ENCODE results near the gene VAMP3. TPM values are rescaled to one million over a fixed set of nuclear protein-coding genes. Genes with fewer than 3 reads are reported as not detected.

VAMP3 gene
- 100 to 1,000 TPM in 1 of 7 donors, 10 to 100 TPM in 6; 50.4 to 104 (median 93.5) TPM for total RNA-seq
- 100 to 1,000 TPM in 1 of 2 donors, 10 to 100 TPM in 1; 60.5 to 220 TPM for polyA plus RNA-seq
- long read RNA-seq, donor 1, transcript VAMP3-201 (5 exons, 2,205 nt), result major isoform, 357 of 392 reads
- long read RNA-seq, donor 1, partial matches to known transcripts, result 31 of 392 reads
- long read RNA-seq, donor 1, other reads (novel, unspliced or antisense), result 4 of 392 reads
- long read RNA-seq, donor 2, transcript VAMP3-201 (5 exons, 2,205 nt), result major isoform, 54 of 81 reads
- long read RNA-seq, donor 2, partial matches to known transcripts, result 26 of 81 reads
- long read RNA-seq, donor 2, other reads (novel, unspliced or antisense), result 0 of 81 reads
- long read RNA-seq, donor 3, transcript VAMP3-202 (5 exons, 954 nt), result minor isoform, 12 of 174 reads
- long read RNA-seq, donor 3, transcript VAMP3-201 (5 exons, 2,205 nt), result major isoform, 146 of 174 reads
- long read RNA-seq, donor 3, partial matches to known transcripts, result 4 of 174 reads
- long read RNA-seq, donor 3, other reads (novel, unspliced or antisense), result 12 of 174 reads

- H3K4me3 ChIP-seq, result peak within 1 kb of the TSS; percentile 98
- H3K27me3 ChIP-seq, result no peaks in the 10 kb centered on the region
- peaks cover 7% of the 10 kb centered on the region for H3K4me1 ChIP-seq (ENCODE audit: insufficient read depth)
- intact Hi-C loops (cut with DNase I), result no loop called here
- H3K9me3 ChIP-seq, result no peaks in the 10 kb centered on the region
- no peaks in the 10 kb centered on the region for H3K36me3 ChIP-seq
- peak within 1 kb of the TSS; percentile 59 to 73 for H3K27ac ChIP-seq
- peak; percentile 81 to 92 (median 89) for DNase-seq
- 0% methylated on average over 40 to 97 of the region's 97 CpGs for WGBS, 3 donors
- TF ChIP-seq POLR2A (IDR thresholded peaks at IDR 0.05) (peak; percentile 67), EP300 (IDR thresholded peaks at IDR 0.05) (no peak)
Observed at GRCh38 chr1:7770997-7771822, at the start of gene VAMP3. Gene VAMP3 (plus strand): TSS chr1:7771296. CDS start chr1:7771384, 88 bp downstream.

GRCh38 chr1:7721940-7722669 lies 49.0 kb upstream of the VAMP3 start:
- Histone ChIP-seq H3K27ac (no peak overlapping the region), H3K36me3 (no peaks in the 10 kb centered on the region), H3K4me3 (no peak overlapping the region), H3K27me3 (no peaks in the 10 kb centered on the region), H3K4me1 (ENCODE audit: insufficient read depth) (peaks cover 5% of the 10 kb centered on the region), H3K9me3 (no peaks in the 10 kb centered on the region)
- intact Hi-C loops (cut with DNase I), result no loop called here
- TF ChIP-seq, protein P1, sequence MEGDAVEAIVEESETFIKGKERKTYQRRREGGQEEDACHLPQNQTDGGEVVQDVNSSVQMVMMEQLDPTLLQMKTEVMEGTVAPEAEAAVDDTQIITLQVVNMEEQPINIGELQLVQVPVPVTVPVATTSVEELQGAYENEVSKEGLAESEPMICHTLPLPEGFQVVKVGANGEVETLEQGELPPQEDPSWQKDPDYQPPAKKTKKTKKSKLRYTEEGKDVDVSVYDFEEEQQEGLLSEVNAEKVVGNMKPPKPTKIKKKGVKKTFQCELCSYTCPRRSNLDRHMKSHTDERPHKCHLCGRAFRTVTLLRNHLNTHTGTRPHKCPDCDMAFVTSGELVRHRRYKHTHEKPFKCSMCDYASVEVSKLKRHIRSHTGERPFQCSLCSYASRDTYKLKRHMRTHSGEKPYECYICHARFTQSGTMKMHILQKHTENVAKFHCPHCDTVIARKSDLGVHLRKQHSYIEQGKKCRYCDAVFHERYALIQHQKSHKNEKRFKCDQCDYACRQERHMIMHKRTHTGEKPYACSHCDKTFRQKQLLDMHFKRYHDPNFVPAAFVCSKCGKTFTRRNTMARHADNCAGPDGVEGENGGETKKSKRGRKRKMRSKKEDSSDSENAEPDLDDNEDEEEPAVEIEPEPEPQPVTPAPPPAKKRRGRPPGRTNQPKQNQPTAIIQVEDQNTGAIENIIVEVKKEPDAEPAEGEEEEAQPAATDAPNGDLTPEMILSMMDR (IDR thresholded peaks at IDR 0.05), result no peak
- TF ChIP-seq POLR2A (IDR thresholded peaks at IDR 0.05) (no peak), EP300 (IDR thresholded peaks at IDR 0.05) (no peak)
- no peak for DNase-seq
- 27 to 46% (median 35%) methylated on average over 5 of the region's 5 CpGs for WGBS, 3 donors

DNA sequence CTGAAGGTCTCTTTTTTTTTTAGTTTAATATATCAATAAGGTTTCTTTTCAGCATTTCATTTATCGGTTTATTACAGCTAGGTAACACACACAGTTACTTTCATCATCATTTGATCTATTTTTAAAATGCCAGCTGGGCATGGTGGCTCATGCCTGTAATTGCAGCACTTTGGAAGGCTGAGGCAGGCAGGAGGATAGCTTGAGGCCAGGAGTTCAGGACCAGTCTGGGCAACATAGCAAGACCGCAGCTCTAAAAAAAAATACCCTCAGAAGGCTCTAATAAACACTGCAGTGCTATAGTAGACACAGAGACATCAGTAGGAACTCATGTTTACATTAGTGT lies 48.5 kb upstream of the VAMP3 start:
- TF ChIP-seq POLR2A (IDR thresholded peaks at IDR 0.05) (no peak), EP300 (IDR thresholded peaks at IDR 0.05) (no peak)
- TF ChIP-seq, protein P1 (IDR thresholded peaks at IDR 0.05), result no peak
- Histone ChIP-seq H3K9me3 (no peaks in the 10 kb centered on the region), H3K4me3 (no peak overlapping the region), H3K27ac (no peak overlapping the region), H3K27me3 (no peaks in the 10 kb centered on the region), H3K36me3 (no peaks in the 10 kb centered on the region), H3K4me1 (ENCODE audit: insufficient read depth) (peaks cover 5% of the 10 kb centered on the region)
- intact Hi-C loops (cut with DNase I), result no loop called here
- WGBS, 3 donors, result 83 to 93% (median 88%) methylated on average over 2 of the region's 2 CpGs
- DNase-seq, result no peak

GRCh38 chr1:7726623-7727022 lies 44.5 kb upstream of the VAMP3 start:
- Histone ChIP-seq H3K36me3 (no peaks in the 10 kb centered on the region), H3K27ac (no peak overlapping the region), H3K4me3 (no peak overlapping the region), H3K9me3 (no peaks in the 10 kb centered on the region), H3K4me1 (ENCODE audit: insufficient read depth) (peaks cover 5% of the 10 kb centered on the region), H3K27me3 (no peaks in the 10 kb centered on the region)
- no peak for DNase-seq
- TF ChIP-seq POLR2A (IDR thresholded peaks at IDR 0.05) (no peak), EP300 (IDR thresholded peaks at IDR 0.05) (no peak)
- TF ChIP-seq, protein P1 (IDR thresholded peaks at IDR 0.05), result no peak
- intact Hi-C loops (cut with DNase I), result no loop called here
- 8 to 17% (median 10%) methylated on average over 7 of the region's 7 CpGs for WGBS, 3 donors

Data from ovary (tissue), 10 donors.